ENCODE measurements around the gene SAMD10.

DNA sequence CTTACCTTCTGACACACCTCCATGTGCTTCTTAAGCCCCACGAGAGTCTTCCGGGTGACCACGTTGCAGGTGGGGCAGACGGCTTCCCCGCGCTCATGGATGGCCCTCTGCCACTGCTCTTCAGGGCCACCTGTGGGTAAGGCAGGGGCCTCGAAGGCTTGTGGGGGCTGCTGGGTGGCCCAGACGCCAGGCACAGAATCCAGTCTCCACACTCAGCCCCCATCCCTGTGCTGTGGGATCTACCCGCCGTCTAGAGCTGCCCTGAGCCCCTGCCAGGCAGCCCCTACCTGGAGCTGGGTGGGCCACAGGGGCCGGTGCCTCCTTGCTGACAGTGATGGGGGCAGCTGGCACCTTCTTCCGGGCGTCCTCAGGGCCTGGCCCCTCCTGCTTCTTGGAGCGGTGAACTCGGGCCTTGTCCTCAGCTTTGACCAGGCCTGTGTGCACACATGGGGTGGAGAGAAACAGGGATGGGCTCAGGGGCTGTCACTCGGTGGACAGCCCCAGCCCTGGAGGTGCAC lies 15.6 kb downstream of the SAMD10 start:
- TF ChIP-seq EP300 (IDR thresholded peaks at IDR 0.05) (no peak), POLR2AphosphoS5 (IDR thresholded peaks at IDR 0.05) (no peak), POLR2A (IDR thresholded peaks at IDR 0.05) (no peak)
- TF ChIP-seq, protein P1, sequence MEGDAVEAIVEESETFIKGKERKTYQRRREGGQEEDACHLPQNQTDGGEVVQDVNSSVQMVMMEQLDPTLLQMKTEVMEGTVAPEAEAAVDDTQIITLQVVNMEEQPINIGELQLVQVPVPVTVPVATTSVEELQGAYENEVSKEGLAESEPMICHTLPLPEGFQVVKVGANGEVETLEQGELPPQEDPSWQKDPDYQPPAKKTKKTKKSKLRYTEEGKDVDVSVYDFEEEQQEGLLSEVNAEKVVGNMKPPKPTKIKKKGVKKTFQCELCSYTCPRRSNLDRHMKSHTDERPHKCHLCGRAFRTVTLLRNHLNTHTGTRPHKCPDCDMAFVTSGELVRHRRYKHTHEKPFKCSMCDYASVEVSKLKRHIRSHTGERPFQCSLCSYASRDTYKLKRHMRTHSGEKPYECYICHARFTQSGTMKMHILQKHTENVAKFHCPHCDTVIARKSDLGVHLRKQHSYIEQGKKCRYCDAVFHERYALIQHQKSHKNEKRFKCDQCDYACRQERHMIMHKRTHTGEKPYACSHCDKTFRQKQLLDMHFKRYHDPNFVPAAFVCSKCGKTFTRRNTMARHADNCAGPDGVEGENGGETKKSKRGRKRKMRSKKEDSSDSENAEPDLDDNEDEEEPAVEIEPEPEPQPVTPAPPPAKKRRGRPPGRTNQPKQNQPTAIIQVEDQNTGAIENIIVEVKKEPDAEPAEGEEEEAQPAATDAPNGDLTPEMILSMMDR (IDR thresholded peaks at IDR 0.05), result no peak
